Measurements from ENCODE around the gene KLHL15.

- no peak for TF ChIP-seq CTCF (conservative IDR thresholded peaks at IDR 0.05; ENCODE audit: low read depth, low read length)
- no peak for TF ChIP-seq EZH2 (IDR thresholded peaks at IDR 0.05; ENCODE audit: borderline replicate concordance, low read depth, low read length, poor library complexity, severe bottlenecking)
Observed at GRCh38 chrX:24027985-24028384, 999 bp upstream of the KLHL15 start.
